Measurements from ENCODE around the gene C3orf80.
"Not testable (repeated sequence)": the region's sequence is repeated elsewhere in the genome, so short reads cannot be mapped to it uniquely, and the experiment has no call there.

C3orf80 gene

GRCh38 chr3:160210799-160211221 lies 14.4 kb upstream of the C3orf80 start:
- in situ Hi-C loops (cut with MboI; ENCODE audit: low sequenced_read_pairs) = no loop called here

GRCh38 chr3:160213191-160213590 lies 12.0 kb upstream of the C3orf80 start:
- in situ Hi-C loops (cut with MboI; ENCODE audit: low sequenced_read_pairs) = no loop called here

- in situ Hi-C loops (cut with MboI; ENCODE audit: low sequenced_read_pairs) = no loop called here
Observed at GRCh38 chr3:160217675-160218074, 7.5 kb upstream of the C3orf80 start.

- in situ Hi-C loops (cut with MboI; ENCODE audit: low sequenced_read_pairs) = no loop called here
Observed at GRCh38 chr3:160218136-160218535, 7.1 kb upstream of the C3orf80 start.

- in situ Hi-C loops (cut with MboI; ENCODE audit: low sequenced_read_pairs) = no loop called here
Observed at GRCh38 chr3:160220038-160220437, 5.2 kb upstream of the C3orf80 start.

- in situ Hi-C loops (cut with MboI; ENCODE audit: low sequenced_read_pairs) = no loop called here
Observed at GRCh38 chr3:160221019-160221418, 4.2 kb upstream of the C3orf80 start.

- in situ Hi-C loops (cut with MboI; ENCODE audit: low sequenced_read_pairs) = no loop called here
Observed at GRCh38 chr3:160224256-160224655, 966 bp upstream of the C3orf80 start.

GRCh38 chr3:160224811-160225175 lies 429 bp upstream of the C3orf80 start:
- in situ Hi-C loops (cut with MboI; ENCODE audit: low sequenced_read_pairs) = no loop called here

GRCh38 chr3:160226026-160226907 lies 1.0 kb downstream of the C3orf80 start:
- in situ Hi-C loops (cut with MboI; ENCODE audit: low sequenced_read_pairs) = no loop called here

- in situ Hi-C loops (cut with MboI; ENCODE audit: low sequenced_read_pairs) = no loop called here
Observed at GRCh38 chr3:160227419-160227818, 2.2 kb downstream of the C3orf80 start.

- in situ Hi-C loops (cut with MboI; ENCODE audit: low sequenced_read_pairs) = no loop called here
Observed at GRCh38 chr3:160232014-160232413, 6.8 kb downstream of the C3orf80 start.

- in situ Hi-C loops (cut with MboI; ENCODE audit: low sequenced_read_pairs) = not testable (repeated sequence)
Observed at GRCh38 chr3:160240719-160241118, 15.5 kb downstream of the C3orf80 start.

GRCh38 chr3:160245261-160245800 lies 20.1 kb downstream of the C3orf80 start:
- in situ Hi-C loops (cut with MboI; ENCODE audit: low sequenced_read_pairs) = no loop called here

GRCh38 chr3:160247766-160248165 lies 22.5 kb downstream of the C3orf80 start:
- in situ Hi-C loops (cut with MboI; ENCODE audit: low sequenced_read_pairs) = no loop called here

GRCh38 chr3:160253298-160253697 lies 28.1 kb downstream of the C3orf80 start:
- in situ Hi-C loops (cut with MboI; ENCODE audit: low sequenced_read_pairs) = no loop called here

- in situ Hi-C loops (cut with MboI; ENCODE audit: low sequenced_read_pairs) = no loop called here
Observed at GRCh38 chr3:160257606-160258005, 32.4 kb downstream of the C3orf80 start.

- in situ Hi-C loops (cut with MboI; ENCODE audit: low sequenced_read_pairs) = no loop called here
Observed at GRCh38 chr3:160259589-160259988, 34.4 kb downstream of the C3orf80 start.

- in situ Hi-C loops (cut with MboI; ENCODE audit: low sequenced_read_pairs) = no loop called here
Observed at GRCh38 chr3:160260587-160261270, 35.5 kb downstream of the C3orf80 start.

- in situ Hi-C loops (cut with MboI; ENCODE audit: low sequenced_read_pairs) = no loop called here
Observed at GRCh38 chr3:160265088-160265487, 39.9 kb downstream of the C3orf80 start.
